ENCODE results near the gene EFL1. TPM values are rescaled to one million over a fixed set of nuclear protein-coding genes. Genes with fewer than 3 reads are reported as not detected.
A peak's percentile ranks its signal among the peaks of the same experiment; 100 is the strongest.

Gene EFL1
- total and polyA plus RNA-seq, 2 of the 4 experiments (the other 2 are of a cell fraction): 10.1 to 24.6 TPM

GRCh38 chr15:82093325-82093724, 169.2 kb downstream of the EFL1 start:
- H3K9me1 ChIP-seq (ENCODE audit: insufficient read depth, low read length): peaks cover 5% of the 10 kb centered on the region; the same call in 1 of the 2 replicates
- WGBS, 2 experiments (ENCODE audit: extremely low coverage in 2 of 2, insufficient read length in 1 of 2): no CpG with 5 or more reads among the region's 5 CpGs
- peak overlapping the region; percentile 11; the same call in 1 of the 2 replicates for H3K18ac ChIP-seq (ENCODE audit: low read depth, low read length)
- H3K27ac ChIP-seq (ENCODE audit: insufficient read depth, low read length): no peak overlapping the region
- H2AK9ac ChIP-seq (replicated peaks; ENCODE audit: low read depth, low read length, poor library complexity): no peak overlapping the region
- CTCF ChIA-PET: interaction anchor here (0.6 to 1.3 kb wide), 3 partner anchors 12 to 335 kb away, joined by 3 to 7 read pairs (median 4); no protein-coding TSS in a partner anchor
- peak overlapping the region in 1 of 2 experiments; percentile 79; a peak in 1 of 4 replicates for H4K8ac ChIP-seq (ENCODE audit: low read depth in 2 of 2, low read length in 2 of 2)
- no peak overlapping the region; the same call in 1 of the 2 replicates for H4K5ac ChIP-seq (ENCODE audit: low read depth, low read length)
- in situ Hi-C loops (cut with MboI; ENCODE audit: low sequenced_read_pairs) (no loop called here), intact Hi-C loops (cut with micrococcal nuclease) (no loop called here), dilution Hi-C loops (cut with HindIII; ENCODE audit: low sequenced_read_pairs, unreplicated experiment) (no loop called here)
- H4K20me1 ChIP-seq (ENCODE audit: insufficient read depth, low read length): no peaks in the 10 kb centered on the region
- TF ChIP-seq MAFK (IDR thresholded peaks at IDR 0.05; ENCODE audit: low read depth, low read length) (no peak), MXI1 (IDR thresholded peaks at IDR 0.05; ENCODE audit: borderline replicate concordance, low read depth, low read length) (no peak), CTCF (conservative IDR thresholded peaks at IDR 0.05; ENCODE audit: low read depth, low read length) (no peak), FOS (IDR thresholded peaks at IDR 0.05; ENCODE audit: low read depth, low read length) (no peak), RFX5 (IDR thresholded peaks at IDR 0.05; ENCODE audit: low read depth, low read length) (no peak), BHLHE40 (IDR thresholded peaks at IDR 0.05; ENCODE audit: low read depth, low read length) (no peak), RCOR1 (IDR thresholded peaks at IDR 0.05; ENCODE audit: insufficient replicate concordance, low read length) (no peak), POLR2A (IDR thresholded peaks at IDR 0.05; ENCODE audit: low read depth, low read length) (no peak), CEBPB (IDR thresholded peaks at IDR 0.05; ENCODE audit: low read depth, low read length) (no peak), ELK1 (IDR thresholded peaks at IDR 0.05; ENCODE audit: borderline replicate concordance, low read depth, low read length) (no peak)
- H3K9me3 ChIP-seq (ENCODE audit: control insufficient read depth, insufficient read depth, low read length): 0 out of 2 replicates have a peak, but pooled peaks cover 2% of the 10 kb centered on the region
- peak overlapping the region; percentile 77 for H4K91ac ChIP-seq (ENCODE audit: insufficient read depth, low read depth, low read length)
- peaks cover 0 to 10% of the 10 kb centered on the region in 2 experiments; a peak in 2 of 4 replicates for H3K79me1 ChIP-seq (ENCODE audit: low read depth in 1 of 2, low read length in 2 of 2)
- BruUV-seq (replicated peaks): no TSS peak
- H3K27me3 ChIP-seq (ENCODE audit: control insufficient read depth, insufficient read depth, low read length): no peaks in the 10 kb centered on the region
- no peak overlapping the region for H3K9ac ChIP-seq (ENCODE audit: low read depth, low read length)
- peak overlapping the region; percentile 90 for H2BK120ac ChIP-seq (ENCODE audit: low read depth, low read length)
- peak overlapping the region; percentile 84 for H2BK5ac ChIP-seq (ENCODE audit: low read depth, low read length, poor library complexity, severe bottlenecking)
- H3K14ac ChIP-seq (replicated peaks; ENCODE audit: low read depth, low read length): peak overlapping the region; percentile 87
- POLR2A ChIA-PET (ENCODE audit: unreplicated experiment): no interaction called here
- H2AFZ ChIP-seq (replicated peaks; ENCODE audit: low read length, poor library complexity): no peak overlapping the region
- H3K36me3 ChIP-seq (ENCODE audit: control insufficient read depth, insufficient read depth, low read length): no peaks in the 10 kb centered on the region
- no peak overlapping the region for H2AK5ac ChIP-seq (ENCODE audit: low read depth, low read length)
- H3K56ac ChIP-seq (ENCODE audit: extremely low read depth, insufficient read depth, low read length): no peak overlapping the region
- peak overlapping the region; percentile 90 for H3K4ac ChIP-seq (ENCODE audit: low read depth, low read length)
- H3K23ac ChIP-seq (ENCODE audit: low read depth, low read length): peak overlapping the region; percentile 74; the same call in 1 of the 2 replicates
- DNase-seq (no peak), ATAC-seq (ENCODE audit: low read depth) (no peak)
- H2BK20ac ChIP-seq (ENCODE audit: low read depth, low read length): peak overlapping the region; percentile 91
- H2BK15ac ChIP-seq (ENCODE audit: low read depth, low read length): peak overlapping the region; percentile 71; the same call in 1 of the 3 replicates
- H3K4me3 ChIP-seq (ENCODE audit: insufficient read depth, low read depth, low read length): no peak overlapping the region
- H3K4me2 ChIP-seq (ENCODE audit: low read depth, low read length): no peak overlapping the region
- peaks cover 3% of the 10 kb centered on the region; the same call in 1 of the 2 replicates for H3K4me1 ChIP-seq (ENCODE audit: control insufficient read depth, insufficient read depth, low read length)
